Effector memory CD4-positive, alpha-beta T cell (primary cell): ENCODE results near the gene NREP.

ENCODE experiments used
- DNase-seq, 3 donors: peaks; one replicate each; pipeline ENCODE4 v3.0.0-alpha.2; 2020
- H3K27ac ChIP-seq: 2 replicates; pipeline ENCODE4 v1.7.0; 2013; ENCODE audit warnings: mild to moderate bottlenecking, low read length, moderate library complexity; ENCODE audit not compliant: insufficient read depth, poor library complexity, severe bottlenecking
- H3K27me3 ChIP-seq: replicated peaks from 2 replicates; pipeline ENCODE4 v1.7.0; 2013; ENCODE audit warnings: mild to moderate bottlenecking, low read length; ENCODE audit not compliant: insufficient read depth, control insufficient read depth, poor library complexity, severe bottlenecking
- H3K36me3 ChIP-seq: 2 replicates; pipeline ENCODE4 v1.7.0; 2013; ENCODE audit warnings: mild to moderate bottlenecking, low read length, moderate library complexity; ENCODE audit not compliant: control insufficient read depth, insufficient read depth
- H3K4me1 ChIP-seq: 2 replicates; pipeline ENCODE4 v1.7.0; 2013; ENCODE audit warnings: low read length, mild to moderate bottlenecking; ENCODE audit not compliant: control insufficient read depth, insufficient read depth, poor library complexity, severe bottlenecking
- H3K4me3 ChIP-seq: 2 replicates; pipeline ENCODE4 v1.7.0; 2013; ENCODE audit warnings: low read length, low read depth, mild to moderate bottlenecking; ENCODE audit not compliant: insufficient read depth, poor library complexity, severe bottlenecking
- H3K9me3 ChIP-seq: 2 replicates; pipeline ENCODE4 v1.7.0; 2013; ENCODE audit warnings: mild to moderate bottlenecking, low read length, moderate library complexity; ENCODE audit not compliant: control insufficient read depth

The NREP gene

DNA sequence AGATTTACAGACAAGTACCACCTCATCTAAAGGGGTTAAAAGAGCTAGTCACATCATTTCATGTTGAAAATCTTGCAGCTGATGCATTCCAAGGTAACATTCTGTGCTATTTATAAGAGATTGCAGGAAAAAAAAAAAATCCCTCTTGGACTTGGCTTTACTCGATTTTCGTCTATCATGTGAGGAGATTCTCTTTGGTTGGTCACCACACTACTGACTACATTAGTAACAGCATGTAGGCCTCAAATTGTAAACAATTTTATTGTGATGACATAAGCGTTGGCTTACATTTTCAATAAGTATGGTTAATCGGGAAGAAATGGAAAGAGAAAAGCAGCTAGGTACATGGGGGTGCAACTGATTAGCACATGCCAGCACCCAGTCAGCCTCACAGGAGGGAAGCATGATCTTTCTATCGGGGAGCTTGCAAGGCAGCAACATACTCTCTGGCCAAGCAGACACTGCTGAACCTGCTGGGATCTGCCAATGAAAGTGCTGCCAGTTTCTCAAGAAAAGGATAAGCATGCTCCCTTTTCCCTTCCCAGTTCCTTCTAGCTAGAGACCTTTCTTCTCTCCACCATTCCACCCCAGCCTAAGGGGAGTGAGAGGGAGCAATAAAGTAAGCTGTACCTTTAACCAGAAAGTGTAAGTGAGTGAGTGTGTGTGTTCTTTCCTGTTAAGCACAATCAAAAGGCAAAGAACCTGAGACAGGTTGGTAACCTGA, 7.5 kb downstream of the NREP start:
- H3K4me1 ChIP-seq, result no peaks in the 10 kb centered on the region
- H3K27me3 ChIP-seq, result no peaks in the 10 kb centered on the region
- DNase-seq, result no peak
- no peak overlapping the region for H3K27ac ChIP-seq
- H3K9me3 ChIP-seq, result no peaks in the 10 kb centered on the region
- H3K36me3 ChIP-seq, result no peaks in the 10 kb centered on the region
- H3K4me3 ChIP-seq, result no peak overlapping the region

DNA sequence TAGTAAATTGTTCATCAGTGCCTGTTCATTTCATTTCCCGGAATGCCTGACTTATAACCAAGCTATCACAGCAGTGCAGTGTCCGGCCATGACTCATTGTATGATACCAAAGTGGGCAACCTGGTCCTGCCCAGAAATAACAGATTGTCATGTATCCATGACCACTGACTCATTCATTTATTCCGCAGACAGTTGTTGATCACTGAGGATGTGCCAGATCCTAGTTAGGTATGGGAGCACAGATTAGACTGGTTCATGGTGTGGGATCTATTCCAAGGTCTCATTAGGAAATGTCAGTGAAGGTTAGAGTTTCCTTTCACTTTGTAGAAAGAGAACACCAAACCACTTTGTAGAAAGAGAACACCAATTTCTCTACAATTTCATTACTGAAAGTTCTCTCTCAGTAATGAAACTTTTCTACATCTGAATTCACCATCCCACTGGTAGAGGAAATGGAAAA, 8.7 kb downstream of the NREP start:
- DNase-seq, result no peak
- Histone ChIP-seq H3K4me3 (no peak overlapping the region), H3K9me3 (no peaks in the 10 kb centered on the region), H3K4me1 (no peaks in the 10 kb centered on the region), H3K27ac (no peak overlapping the region), H3K36me3 (no peaks in the 10 kb centered on the region), H3K27me3 (no peaks in the 10 kb centered on the region)

DNA sequence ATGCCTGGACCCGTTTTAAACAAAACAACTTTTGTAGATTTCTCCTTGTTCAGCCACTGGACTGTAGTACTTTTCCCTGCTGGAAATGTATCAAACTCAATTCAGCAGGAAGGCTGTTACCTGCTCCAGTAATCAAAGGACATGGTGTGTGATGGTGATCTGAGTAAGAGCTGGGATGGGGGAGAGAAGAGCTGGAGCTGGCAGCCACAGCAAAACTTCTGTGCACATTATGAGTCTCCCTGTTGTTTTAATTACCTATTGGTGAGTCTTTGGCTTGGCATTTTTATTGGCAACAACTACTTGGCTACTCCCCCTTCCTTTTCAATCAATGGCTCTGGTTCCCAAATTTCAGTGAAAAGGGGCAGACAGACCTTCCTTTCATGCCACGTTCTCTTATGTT, 9.7 kb downstream of the NREP start:
- no peak overlapping the region for H3K27ac ChIP-seq
- no peaks in the 10 kb centered on the region for H3K9me3 ChIP-seq
- no peaks in the 10 kb centered on the region for H3K36me3 ChIP-seq
- no peaks in the 10 kb centered on the region for H3K4me1 ChIP-seq
- DNase-seq, result no peak
- no peak overlapping the region for H3K4me3 ChIP-seq
- H3K27me3 ChIP-seq, result no peaks in the 10 kb centered on the region

DNA sequence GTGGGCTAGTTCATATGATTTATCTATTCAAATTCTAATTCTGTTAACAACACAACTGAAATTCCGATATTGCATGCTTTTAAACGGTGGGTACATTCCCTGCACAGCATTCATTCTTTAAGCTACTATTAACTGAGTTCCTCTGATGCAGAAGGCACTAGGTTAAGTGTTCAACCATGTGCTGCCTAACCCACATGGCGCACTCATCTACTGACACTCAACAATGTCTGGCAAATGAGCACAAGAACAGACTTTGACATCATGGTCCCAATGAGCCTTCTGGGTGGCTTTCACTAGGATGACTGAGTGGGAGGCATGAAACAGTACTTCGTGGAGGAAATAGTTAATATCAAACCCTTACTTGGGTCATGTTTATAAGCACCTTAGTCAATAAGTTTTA, 10.2 kb downstream of the NREP start:
- no peak for DNase-seq
- Histone ChIP-seq H3K4me1 (no peaks in the 10 kb centered on the region), H3K9me3 (no peaks in the 10 kb centered on the region), H3K27me3 (no peaks in the 10 kb centered on the region), H3K36me3 (no peaks in the 10 kb centered on the region), H3K27ac (no peak overlapping the region), H3K4me3 (no peak overlapping the region)

DNA sequence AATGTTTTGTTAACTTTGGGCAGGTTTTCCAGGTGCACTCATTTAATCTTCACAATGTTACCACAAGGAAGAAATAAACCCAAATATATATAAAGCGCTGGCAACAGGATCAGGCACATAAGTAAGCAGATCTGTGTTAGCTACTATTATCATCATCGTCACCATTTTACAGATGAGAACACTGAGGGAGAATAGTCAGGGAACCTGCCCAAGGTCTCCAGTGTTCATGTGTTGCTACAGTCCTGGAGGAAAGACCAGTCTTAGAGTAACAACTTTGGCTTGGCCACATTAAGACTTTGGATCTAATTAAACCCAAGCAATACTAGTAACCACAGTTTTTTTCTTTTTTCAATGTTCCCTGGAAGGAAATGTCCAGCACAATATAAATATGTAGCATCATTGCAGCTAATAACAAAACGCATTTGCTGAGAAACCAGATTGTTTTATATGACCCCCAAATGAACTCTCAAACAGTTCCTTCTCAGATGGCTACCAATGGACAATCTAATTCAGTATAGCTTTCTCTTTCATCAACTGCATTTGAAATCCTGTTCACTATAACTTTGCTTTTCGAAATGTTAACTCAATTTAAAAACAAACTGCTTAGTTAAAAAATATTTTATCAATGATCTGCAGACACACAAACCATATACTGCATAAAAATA, 11.8 kb downstream of the NREP start:
- no peaks in the 10 kb centered on the region for H3K36me3 ChIP-seq
- no peak for DNase-seq
- H3K27ac ChIP-seq, result no peak overlapping the region
- no peaks in the 10 kb centered on the region for H3K27me3 ChIP-seq
- no peaks in the 10 kb centered on the region for H3K4me1 ChIP-seq
- H3K9me3 ChIP-seq, result no peaks in the 10 kb centered on the region
- no peak overlapping the region for H3K4me3 ChIP-seq

DNA sequence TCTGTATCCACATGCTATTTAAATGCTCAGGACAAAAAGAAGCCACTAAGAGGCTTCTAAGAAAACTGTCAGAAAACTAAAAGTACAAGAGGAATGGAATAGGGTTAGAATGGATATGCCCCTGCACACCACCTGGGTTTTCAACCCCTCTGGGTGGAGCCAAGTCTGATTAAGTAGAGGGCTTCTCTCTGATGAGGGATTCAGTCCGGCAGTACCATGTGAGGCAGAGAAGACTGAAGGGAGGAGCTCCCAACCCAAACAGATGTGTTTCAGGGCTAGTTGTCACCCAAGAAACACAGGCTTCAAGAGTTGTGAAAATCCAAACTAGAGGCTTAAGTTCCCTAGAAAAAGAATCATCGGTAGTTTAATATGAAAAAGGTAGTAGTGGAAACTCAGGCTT, 12.5 kb downstream of the NREP start:
- H3K36me3 ChIP-seq, result no peaks in the 10 kb centered on the region
- DNase-seq, result no peak
- H3K9me3 ChIP-seq, result no peaks in the 10 kb centered on the region
- H3K4me3 ChIP-seq, result no peak overlapping the region
- H3K27me3 ChIP-seq, result no peaks in the 10 kb centered on the region
- H3K4me1 ChIP-seq, result no peaks in the 10 kb centered on the region
- no peak overlapping the region for H3K27ac ChIP-seq

DNA sequence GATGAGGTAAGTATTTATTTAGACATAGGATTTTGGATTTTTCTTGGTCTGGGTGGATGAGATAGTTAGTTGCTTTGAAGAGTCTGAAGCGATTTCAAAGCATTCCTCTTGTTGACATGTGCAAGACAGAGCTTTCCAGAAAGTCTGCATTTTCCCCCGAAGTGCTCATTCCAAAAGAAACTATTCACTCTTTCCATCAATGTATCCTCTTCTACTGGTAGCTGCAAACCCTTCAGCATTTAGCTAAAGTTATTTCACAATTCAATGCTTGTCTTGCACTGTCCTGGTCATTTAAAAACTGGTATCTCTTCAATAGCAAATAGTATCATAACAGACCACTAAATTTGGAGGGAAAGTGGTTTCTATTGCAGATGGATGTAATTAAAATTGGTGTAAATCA, 13.0 kb downstream of the NREP start:
- H3K27me3 ChIP-seq, result no peaks in the 10 kb centered on the region
- H3K9me3 ChIP-seq, result no peaks in the 10 kb centered on the region
- H3K27ac ChIP-seq, result no peak overlapping the region
- no peaks in the 10 kb centered on the region for H3K4me1 ChIP-seq
- H3K36me3 ChIP-seq, result no peaks in the 10 kb centered on the region
- no peak for DNase-seq
- no peak overlapping the region for H3K4me3 ChIP-seq

DNA sequence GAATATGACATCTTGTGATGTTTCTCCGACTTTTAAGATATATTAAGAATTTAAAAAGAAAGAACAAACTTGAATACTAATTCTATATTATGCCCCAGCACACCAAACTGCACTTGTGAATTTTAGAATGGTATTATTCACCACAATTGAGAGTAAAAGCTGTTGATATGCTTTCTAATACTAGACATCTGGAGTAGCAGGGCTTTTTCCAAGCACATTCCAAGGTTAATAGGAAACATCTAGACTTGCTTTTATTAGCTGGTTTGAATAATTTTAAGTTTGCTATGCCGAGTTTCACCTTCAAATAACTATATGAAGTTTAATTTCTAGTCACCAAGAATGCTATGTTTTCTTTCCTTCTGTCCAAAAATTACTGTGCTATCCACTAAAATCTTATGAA, 13.5 kb downstream of the NREP start:
- no peaks in the 10 kb centered on the region for H3K27me3 ChIP-seq
- no peaks in the 10 kb centered on the region for H3K4me1 ChIP-seq
- H3K4me3 ChIP-seq, result no peak overlapping the region
- DNase-seq, result no peak
- H3K36me3 ChIP-seq, result no peaks in the 10 kb centered on the region
- no peaks in the 10 kb centered on the region for H3K9me3 ChIP-seq
- no peak overlapping the region for H3K27ac ChIP-seq

DNA sequence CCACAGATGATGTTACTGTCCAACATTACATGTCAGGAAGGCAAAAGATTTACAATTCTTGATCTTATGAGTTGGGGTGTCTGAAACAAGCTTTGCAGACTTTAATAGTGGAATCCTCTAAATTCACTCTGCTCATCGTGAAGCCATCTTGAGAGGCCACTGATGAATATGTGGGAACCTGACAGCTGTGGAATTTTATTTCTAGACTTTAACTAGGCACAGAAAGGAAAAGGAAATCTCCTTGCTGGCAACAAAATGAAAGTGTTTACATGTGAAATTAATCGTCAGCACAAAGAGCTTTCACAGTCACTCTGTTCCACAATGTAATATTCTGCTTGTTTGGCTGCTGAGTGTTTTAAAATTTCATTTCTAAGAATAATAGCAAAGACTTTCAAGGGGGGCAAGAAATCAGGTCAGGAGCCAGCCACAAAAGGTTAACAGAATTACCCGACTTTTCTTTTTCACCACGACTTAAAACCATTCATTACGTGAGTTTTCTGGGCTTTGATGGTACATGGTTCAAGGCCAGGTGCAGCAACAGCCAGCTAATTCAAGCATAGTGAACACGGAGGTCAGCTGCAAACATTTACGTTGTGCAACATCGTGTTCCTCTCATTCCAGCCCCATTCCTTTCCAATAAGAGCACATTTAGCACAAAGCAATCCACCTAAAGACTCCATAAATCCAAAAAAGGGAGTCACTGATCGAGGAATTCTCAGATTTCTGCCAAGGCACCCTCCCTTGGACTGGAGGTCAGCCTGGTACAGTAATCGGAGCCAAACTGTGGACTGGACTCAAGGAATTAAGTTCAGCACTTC, 14.6 kb downstream of the NREP start:
- Histone ChIP-seq H3K27ac (no peak overlapping the region), H3K4me1 (no peaks in the 10 kb centered on the region), H3K27me3 (no peaks in the 10 kb centered on the region), H3K36me3 (no peaks in the 10 kb centered on the region), H3K4me3 (no peak overlapping the region), H3K9me3 (no peaks in the 10 kb centered on the region)
- no peak for DNase-seq

DNA sequence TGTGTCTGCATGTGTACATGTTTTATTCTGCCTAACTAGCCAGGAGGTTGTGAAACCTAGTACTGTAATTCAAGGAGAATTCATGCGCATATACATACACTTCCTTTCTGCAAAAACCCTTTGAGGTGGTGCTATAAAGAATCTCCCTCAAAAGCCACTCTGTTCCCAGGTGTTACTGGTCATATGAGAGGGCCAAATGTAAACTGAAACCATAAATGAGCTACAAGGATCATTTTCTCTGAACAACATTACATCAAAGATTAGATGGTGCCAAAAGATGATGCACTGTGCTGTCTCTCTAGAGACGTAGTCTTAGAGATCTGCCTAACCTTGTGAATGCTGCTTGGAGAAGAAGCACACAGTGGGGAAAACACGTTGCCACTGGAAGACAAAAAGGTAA, 15.7 kb downstream of the NREP start:
- DNase-seq, result no peak
- Histone ChIP-seq H3K27ac (no peak overlapping the region), H3K9me3 (no peaks in the 10 kb centered on the region)

More for the DNA sequence above, 15.7 kb downstream of the NREP start:
- Histone ChIP-seq H3K36me3 (no peaks in the 10 kb centered on the region), H3K4me1 (no peaks in the 10 kb centered on the region), H3K27me3 (no peaks in the 10 kb centered on the region), H3K4me3 (no peak overlapping the region)
